Fibroblast of villous mesenchyme (primary cell): ENCODE measurements around the gene VCAM1. TPM values are rescaled to one million over a fixed set of nuclear protein-coding genes. Genes with fewer than 3 reads are reported as not detected.
A peak's percentile ranks its signal among the peaks of the same experiment; 100 is the strongest.

Source experiments
- DNase-seq: peaks from one replicate; pipeline ENCODE4 v3.0.0-alpha.2; 2010; ENCODE audit warnings: low read depth
- H3K4me3 ChIP-seq: 2 replicates; pipeline ENCODE4 v1.5.1; 2011; ENCODE audit warnings: low read depth, mild to moderate bottlenecking, low read length
- total RNA-seq: library from RNA; depleted of rRNA; stranded (reverse); fragments of >200 nt; gene quantifications from 2 replicates; pipeline ENCODE4 v1.2.3, GENCODE V29; 2012
- TF ChIP-seq, protein P1 (sequence below): IDR thresholded peaks from 2 replicates; pipeline ENCODE4 v1.5.1; 2012; ENCODE audit warnings: low read depth, mild to moderate bottlenecking, low read length; ENCODE audit not compliant: insufficient read depth

The VCAM1 gene
- total RNA-seq, 1 donor, result 54.8 TPM

GRCh38 chr1:100757946-100758345 is 38.4 kb downstream of the VCAM1 start:
- TF ChIP-seq, protein P1, sequence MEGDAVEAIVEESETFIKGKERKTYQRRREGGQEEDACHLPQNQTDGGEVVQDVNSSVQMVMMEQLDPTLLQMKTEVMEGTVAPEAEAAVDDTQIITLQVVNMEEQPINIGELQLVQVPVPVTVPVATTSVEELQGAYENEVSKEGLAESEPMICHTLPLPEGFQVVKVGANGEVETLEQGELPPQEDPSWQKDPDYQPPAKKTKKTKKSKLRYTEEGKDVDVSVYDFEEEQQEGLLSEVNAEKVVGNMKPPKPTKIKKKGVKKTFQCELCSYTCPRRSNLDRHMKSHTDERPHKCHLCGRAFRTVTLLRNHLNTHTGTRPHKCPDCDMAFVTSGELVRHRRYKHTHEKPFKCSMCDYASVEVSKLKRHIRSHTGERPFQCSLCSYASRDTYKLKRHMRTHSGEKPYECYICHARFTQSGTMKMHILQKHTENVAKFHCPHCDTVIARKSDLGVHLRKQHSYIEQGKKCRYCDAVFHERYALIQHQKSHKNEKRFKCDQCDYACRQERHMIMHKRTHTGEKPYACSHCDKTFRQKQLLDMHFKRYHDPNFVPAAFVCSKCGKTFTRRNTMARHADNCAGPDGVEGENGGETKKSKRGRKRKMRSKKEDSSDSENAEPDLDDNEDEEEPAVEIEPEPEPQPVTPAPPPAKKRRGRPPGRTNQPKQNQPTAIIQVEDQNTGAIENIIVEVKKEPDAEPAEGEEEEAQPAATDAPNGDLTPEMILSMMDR, result no peak
- no peak for DNase-seq
- no peak overlapping the region for H3K4me3 ChIP-seq

GRCh38 chr1:100759188-100759587 is 39.6 kb downstream of the VCAM1 start:
- TF ChIP-seq, protein P1, result no peak
- DNase-seq, result no peak
- H3K4me3 ChIP-seq, result no peak overlapping the region

- H3K4me3 ChIP-seq, result no peak overlapping the region
- TF ChIP-seq, protein P1, result no peak
- no peak for DNase-seq
Observed at GRCh38 chr1:100760511-100760910, 41.0 kb downstream of the VCAM1 start.

DNA sequence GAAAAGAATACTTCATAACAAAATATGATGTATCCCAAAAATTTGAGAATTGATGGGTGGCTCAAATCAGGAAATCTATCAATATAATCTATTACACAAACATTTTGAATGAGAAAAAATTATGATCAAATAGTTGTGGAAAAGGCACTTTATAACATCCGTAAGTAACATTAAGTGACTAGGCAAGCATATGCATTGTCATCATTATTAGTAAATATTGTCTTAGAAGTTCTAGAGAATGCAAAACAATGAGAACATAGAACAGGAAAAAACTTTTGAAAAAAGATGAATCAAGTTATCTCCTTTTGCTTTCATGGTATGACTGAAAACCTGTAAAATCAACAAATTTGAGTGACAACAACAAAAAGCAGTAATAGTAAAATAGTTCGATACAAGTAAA is 42.9 kb downstream of the VCAM1 start:
- TF ChIP-seq, protein P1, result no peak
- H3K4me3 ChIP-seq, result no peak overlapping the region

DNA sequence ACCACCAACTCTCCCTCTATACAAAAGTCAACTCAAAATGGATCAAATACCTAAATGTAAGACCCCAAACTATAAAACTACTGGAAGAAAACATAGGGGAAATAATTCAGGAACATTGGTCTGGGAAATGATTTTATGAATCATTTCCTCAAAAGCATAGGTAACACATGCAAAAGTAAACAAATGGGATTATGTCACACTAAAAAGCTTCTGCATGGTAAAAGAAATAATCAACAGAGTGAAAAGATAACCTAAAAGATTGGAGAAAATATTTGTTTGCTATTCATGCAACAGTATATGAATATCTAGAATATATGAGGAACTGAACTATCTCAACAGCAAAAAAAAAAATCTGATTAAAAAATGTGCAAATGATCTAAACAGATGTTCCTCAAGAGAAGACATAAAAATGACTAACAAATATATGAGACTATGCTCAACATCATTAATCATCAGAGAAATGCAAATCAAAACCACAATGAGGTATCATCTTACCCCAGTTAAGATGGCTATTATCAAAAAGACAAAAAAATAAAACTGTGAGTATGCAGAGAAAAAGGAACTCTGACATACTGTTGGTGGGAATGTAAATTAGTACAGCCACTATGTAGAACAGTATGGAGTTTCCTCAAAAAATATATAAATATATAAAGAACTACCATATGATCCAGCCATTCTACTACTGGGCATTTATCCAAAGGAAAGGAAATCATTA is 47.8 kb downstream of the VCAM1 start:
- no peak overlapping the region for H3K4me3 ChIP-seq
- DNase-seq, result peak; percentile 36
- TF ChIP-seq, protein P1, result no peak

More for the DNA sequence above, 42.9 kb downstream of the VCAM1 start:
- no peak for DNase-seq

DNA sequence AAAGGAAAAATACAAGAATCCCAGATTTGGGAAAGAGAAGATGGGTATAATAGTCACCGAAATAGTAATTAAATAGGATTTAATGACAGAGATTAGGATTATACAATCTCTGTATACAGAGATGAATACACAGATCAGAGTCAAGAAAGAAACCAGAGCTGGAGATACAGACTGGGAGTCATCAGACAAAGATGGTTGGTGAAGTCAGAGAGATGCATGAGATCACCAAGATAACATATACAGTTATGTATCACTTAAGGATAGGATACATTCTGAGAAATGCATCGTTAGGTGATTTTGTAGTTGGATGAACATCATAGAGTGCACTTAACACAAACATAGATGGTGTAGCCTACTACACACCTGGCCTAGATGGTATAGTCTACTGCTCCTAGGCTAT is 49.8 kb downstream of the VCAM1 start:
- no peak overlapping the region for H3K4me3 ChIP-seq
- TF ChIP-seq, protein P1, result no peak
- no peak for DNase-seq
